OCI-LY7 (cell line): ENCODE measurements around the gene CARS1.

Source experiments
- EZH2phosphoT487 ChIP-seq: fragments of 200-600 bp; sonication (generic); IDR thresholded peaks from 2 replicates; pipeline ENCODE4 v1.6.1; 2018; ENCODE audit warnings: low read depth, borderline replicate concordance, mild to moderate bottlenecking, mixed run types, antibody characterized with exemption, low read length, moderate library complexity, mixed read lengths
- TF ChIP-seq, protein P1 (sequence below): fragments of 200-600 bp; sonication (generic); conservative IDR thresholded peaks from 2 replicates; pipeline ENCODE4 v1.5.1; 2014; ENCODE audit warnings: mild to moderate bottlenecking, antibody characterized with exemption, low read length, moderate library complexity, mixed read lengths

- TF ChIP-seq, protein P1, sequence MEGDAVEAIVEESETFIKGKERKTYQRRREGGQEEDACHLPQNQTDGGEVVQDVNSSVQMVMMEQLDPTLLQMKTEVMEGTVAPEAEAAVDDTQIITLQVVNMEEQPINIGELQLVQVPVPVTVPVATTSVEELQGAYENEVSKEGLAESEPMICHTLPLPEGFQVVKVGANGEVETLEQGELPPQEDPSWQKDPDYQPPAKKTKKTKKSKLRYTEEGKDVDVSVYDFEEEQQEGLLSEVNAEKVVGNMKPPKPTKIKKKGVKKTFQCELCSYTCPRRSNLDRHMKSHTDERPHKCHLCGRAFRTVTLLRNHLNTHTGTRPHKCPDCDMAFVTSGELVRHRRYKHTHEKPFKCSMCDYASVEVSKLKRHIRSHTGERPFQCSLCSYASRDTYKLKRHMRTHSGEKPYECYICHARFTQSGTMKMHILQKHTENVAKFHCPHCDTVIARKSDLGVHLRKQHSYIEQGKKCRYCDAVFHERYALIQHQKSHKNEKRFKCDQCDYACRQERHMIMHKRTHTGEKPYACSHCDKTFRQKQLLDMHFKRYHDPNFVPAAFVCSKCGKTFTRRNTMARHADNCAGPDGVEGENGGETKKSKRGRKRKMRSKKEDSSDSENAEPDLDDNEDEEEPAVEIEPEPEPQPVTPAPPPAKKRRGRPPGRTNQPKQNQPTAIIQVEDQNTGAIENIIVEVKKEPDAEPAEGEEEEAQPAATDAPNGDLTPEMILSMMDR: no peak
- TF ChIP-seq EZH2phosphoT487: no peak
Observed at GRCh38 chr11:2958251-2958650, 99.0 kb downstream of the CARS1 start.
